Astrocyte (in vitro differentiated cells and primary cell): ENCODE results near the gene SRCIN1. TPM values are rescaled to one million over a fixed set of nuclear protein-coding genes. Genes with fewer than 3 reads are reported as not detected.

Experiments
- DNase-seq: peaks from one replicate; pipeline ENCODE4 v3.0.0-alpha.2; 2010; ENCODE audit warnings: low read depth
- FAIRE-seq: peaks from 2 replicates; lab custom pipeline; 2011; peaks lifted over from hg19 to GRCh38; lab: Jason Lieb, UNC
- H2AFZ ChIP-seq: 2 replicates; pipeline ENCODE4 v1.6.0; 2012; ENCODE audit warnings: low read depth, low read length, inconsistent platforms
- H3K27ac ChIP-seq: 2 replicates; pipeline ENCODE4 v1.5.1; 2011; ENCODE audit warnings: low read depth, low read length, inconsistent platforms
- H3K27me3 ChIP-seq: 2 replicates; pipeline ENCODE4 v1.6.0; 2011; ENCODE audit warnings: low read length, inconsistent platforms; ENCODE audit not compliant: insufficient read depth
- H3K36me3 ChIP-seq: 2 replicates; pipeline ENCODE4 v1.5.1; 2011; ENCODE audit warnings: low read length, inconsistent platforms; ENCODE audit not compliant: insufficient read depth
- H3K4me1 ChIP-seq: 2 replicates; pipeline ENCODE4 v1.5.1; 2011; ENCODE audit warnings: low read length, inconsistent platforms; ENCODE audit not compliant: insufficient read depth
- H3K4me2 ChIP-seq: 2 replicates; pipeline ENCODE4 v1.6.0; 2012; ENCODE audit warnings: low read length, inconsistent platforms
- H3K4me3 ChIP-seq: 2 replicates; pipeline ENCODE4 v1.5.1; 2011; ENCODE audit warnings: low read depth, mild to moderate bottlenecking, low read length, inconsistent platforms; ENCODE audit not compliant: insufficient read depth
- H3K79me2 ChIP-seq: 2 replicates; pipeline ENCODE4 v1.6.0; 2012; ENCODE audit warnings: mild to moderate bottlenecking, low read length, inconsistent platforms; ENCODE audit not compliant: insufficient read depth
- H3K9ac ChIP-seq: 2 replicates; pipeline ENCODE4 v1.6.0; 2012; ENCODE audit warnings: mild to moderate bottlenecking, low read length, inconsistent platforms
- H3K9me3 ChIP-seq: 2 replicates; pipeline ENCODE4 v1.5.1; 2012; ENCODE audit warnings: low read depth, mild to moderate bottlenecking, low read length, inconsistent platforms; ENCODE audit not compliant: insufficient read depth
- H4K20me1 ChIP-seq: 2 replicates; pipeline ENCODE4 v1.6.0; 2012; ENCODE audit warnings: low read length, inconsistent platforms; ENCODE audit not compliant: insufficient read depth
- H3K27ac Mint-ChIP-seq: one replicate; pipeline ENCODE4 v1.8.0; 2021; ENCODE audit warnings: mild to moderate bottlenecking, mixed read lengths; ENCODE audit not compliant: unreplicated experiment
- H3K27me3 Mint-ChIP-seq: one replicate; pipeline ENCODE4 v1.8.0; 2021; ENCODE audit warnings: low read depth, mixed read lengths; ENCODE audit not compliant: unreplicated experiment
- H3K36me3 Mint-ChIP-seq: one replicate; pipeline ENCODE4 v1.8.0; 2021; ENCODE audit warnings: low read depth, mixed read lengths; ENCODE audit not compliant: unreplicated experiment
- H3K4me1 Mint-ChIP-seq: one replicate; pipeline ENCODE4 v1.8.0; 2021; ENCODE audit warnings: low read depth, mixed read lengths; ENCODE audit not compliant: unreplicated experiment
- H3K4me3 Mint-ChIP-seq: one replicate; pipeline ENCODE4 v1.8.0; 2021; ENCODE audit warnings: mild to moderate bottlenecking, moderate library complexity, mixed read lengths; ENCODE audit not compliant: unreplicated experiment
- H3K9me3 Mint-ChIP-seq: one replicate; pipeline ENCODE4 v1.8.0; 2021; ENCODE audit warnings: mild to moderate bottlenecking, mixed read lengths; ENCODE audit not compliant: unreplicated experiment
- EZH2 ChIP-seq: IDR thresholded peaks from 2 replicates; pipeline ENCODE4 v1.6.1; 2012; ENCODE audit warnings: mild to moderate bottlenecking, low read length, inconsistent platforms; ENCODE audit not compliant: insufficient read depth
- total RNA-seq: library from RNA; stranded (reverse); gene quantifications from 2 replicates; pipeline ENCODE4 v1.2.1, GENCODE V29; 2021
- TF ChIP-seq, protein P1 (sequence below): IDR thresholded peaks from 2 replicates; pipeline ENCODE4 v1.5.1; 2011; ENCODE audit warnings: low read depth, mild to moderate bottlenecking, inconsistent platforms, low read length, moderate library complexity; ENCODE audit not compliant: insufficient read depth

SRCIN1 gene
- total RNA-seq, 1 donor from 2014 or later = 1.5 TPM

DNA sequence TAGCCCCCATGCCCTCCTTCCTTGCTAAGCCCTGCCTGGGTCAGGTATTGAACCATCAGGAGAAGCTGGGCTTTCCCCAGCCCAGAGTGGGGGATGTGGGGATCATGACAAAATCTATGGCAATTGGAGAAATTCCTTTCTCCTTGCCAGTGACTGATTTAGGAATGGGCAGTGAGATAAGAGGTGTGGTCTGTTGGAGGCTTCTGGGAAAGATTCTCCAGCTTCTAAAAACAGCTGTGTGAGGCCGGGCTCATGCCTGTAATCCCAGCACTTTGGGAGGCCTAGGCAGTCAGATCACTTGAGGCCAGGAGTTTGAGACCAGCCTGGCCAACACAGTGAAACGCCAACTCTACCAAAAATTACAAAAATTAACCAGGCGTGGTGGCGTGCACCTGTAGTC, 69.1 kb downstream of the SRCIN1 start:
- no peaks in the 10 kb centered on the region for H3K36me3 ChIP-seq
- H3K4me2 ChIP-seq = no peak overlapping the region
- FAIRE-seq = no peak
- no peak overlapping the region for H3K4me3 ChIP-seq
- DNase-seq = no peak
- no peaks in the 10 kb centered on the region for H3K79me2 ChIP-seq
- H4K20me1 ChIP-seq = no peaks in the 10 kb centered on the region
- peaks cover 20% of the 10 kb centered on the region for H3K27me3 ChIP-seq
- no peak for TF ChIP-seq EZH2
- TF ChIP-seq, protein P1, sequence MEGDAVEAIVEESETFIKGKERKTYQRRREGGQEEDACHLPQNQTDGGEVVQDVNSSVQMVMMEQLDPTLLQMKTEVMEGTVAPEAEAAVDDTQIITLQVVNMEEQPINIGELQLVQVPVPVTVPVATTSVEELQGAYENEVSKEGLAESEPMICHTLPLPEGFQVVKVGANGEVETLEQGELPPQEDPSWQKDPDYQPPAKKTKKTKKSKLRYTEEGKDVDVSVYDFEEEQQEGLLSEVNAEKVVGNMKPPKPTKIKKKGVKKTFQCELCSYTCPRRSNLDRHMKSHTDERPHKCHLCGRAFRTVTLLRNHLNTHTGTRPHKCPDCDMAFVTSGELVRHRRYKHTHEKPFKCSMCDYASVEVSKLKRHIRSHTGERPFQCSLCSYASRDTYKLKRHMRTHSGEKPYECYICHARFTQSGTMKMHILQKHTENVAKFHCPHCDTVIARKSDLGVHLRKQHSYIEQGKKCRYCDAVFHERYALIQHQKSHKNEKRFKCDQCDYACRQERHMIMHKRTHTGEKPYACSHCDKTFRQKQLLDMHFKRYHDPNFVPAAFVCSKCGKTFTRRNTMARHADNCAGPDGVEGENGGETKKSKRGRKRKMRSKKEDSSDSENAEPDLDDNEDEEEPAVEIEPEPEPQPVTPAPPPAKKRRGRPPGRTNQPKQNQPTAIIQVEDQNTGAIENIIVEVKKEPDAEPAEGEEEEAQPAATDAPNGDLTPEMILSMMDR = no peak
- peaks cover 4% of the 10 kb centered on the region for H3K4me1 Mint-ChIP-seq
- peaks cover 3% of the 10 kb centered on the region for H3K36me3 Mint-ChIP-seq
- H3K4me1 ChIP-seq = no peaks in the 10 kb centered on the region
- no peaks in the 10 kb centered on the region for H3K9me3 ChIP-seq
- peaks cover 1% of the 10 kb centered on the region for H3K9me3 Mint-ChIP-seq
- H3K9ac ChIP-seq = no peak overlapping the region
- no peak overlapping the region for H3K4me3 Mint-ChIP-seq
- H2AFZ ChIP-seq = no peak overlapping the region
- peak overlapping the region; percentile 34 for H3K27ac Mint-ChIP-seq
- peaks cover 41% of the 10 kb centered on the region for H3K27me3 Mint-ChIP-seq
- H3K27ac ChIP-seq = no peak overlapping the region

DNA sequence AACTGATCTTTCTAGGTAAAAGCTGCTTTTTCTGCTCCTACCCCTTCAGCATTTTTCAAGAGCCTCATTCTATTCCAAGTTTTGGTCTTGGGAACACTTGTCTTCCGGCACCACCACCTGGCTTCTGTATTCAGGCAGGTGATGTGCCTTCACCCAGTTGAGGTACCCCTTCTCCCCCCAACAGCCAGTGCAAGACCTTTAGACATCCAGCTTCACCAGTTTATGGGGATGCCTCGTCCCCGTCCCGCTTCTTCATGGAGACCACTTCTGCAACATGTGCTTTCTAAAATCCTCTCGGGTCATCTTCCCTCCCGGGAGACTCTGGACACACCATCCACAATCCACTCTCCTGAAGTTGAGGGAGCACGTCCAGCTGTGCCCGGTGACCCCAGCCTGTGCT, 69.9 kb downstream of the SRCIN1 start:
- Histone ChIP-seq H4K20me1 (no peaks in the 10 kb centered on the region), H3K4me2 (no peak overlapping the region), H3K9ac (no peak overlapping the region), H3K79me2 (no peaks in the 10 kb centered on the region), H3K4me3 (no peak overlapping the region), H2AFZ (no peak overlapping the region), H3K27ac (no peak overlapping the region), H3K9me3 (no peaks in the 10 kb centered on the region), H3K27me3 (peaks cover 20% of the 10 kb centered on the region), H3K4me1 (no peaks in the 10 kb centered on the region), H3K36me3 (no peaks in the 10 kb centered on the region)
- no peak for FAIRE-seq
- peaks cover 4% of the 10 kb centered on the region for H3K4me1 Mint-ChIP-seq
- peaks cover 1% of the 10 kb centered on the region for H3K9me3 Mint-ChIP-seq
- TF ChIP-seq, protein P1 = no peak
- no peak for TF ChIP-seq EZH2
- H3K4me3 Mint-ChIP-seq = no peak overlapping the region
- no peak overlapping the region for H3K27ac Mint-ChIP-seq
- peaks cover 3% of the 10 kb centered on the region for H3K36me3 Mint-ChIP-seq
- DNase-seq = no peak
- peaks cover 38% of the 10 kb centered on the region for H3K27me3 Mint-ChIP-seq

- Mint-ChIP-seq H3K27me3 (peaks cover 41% of the 10 kb centered on the region), H3K9me3 (peaks cover 1% of the 10 kb centered on the region), H3K36me3 (peaks cover 3% of the 10 kb centered on the region), H3K4me3 (no peak overlapping the region), H3K27ac (no peak overlapping the region), H3K4me1 (peaks cover 4% of the 10 kb centered on the region)
- Histone ChIP-seq H4K20me1 (no peaks in the 10 kb centered on the region), H3K4me2 (no peak overlapping the region), H2AFZ (no peak overlapping the region), H3K27ac (no peak overlapping the region), H3K36me3 (no peaks in the 10 kb centered on the region), H3K9ac (no peak overlapping the region), H3K27me3 (peaks cover 20% of the 10 kb centered on the region), H3K9me3 (no peaks in the 10 kb centered on the region), H3K79me2 (no peaks in the 10 kb centered on the region), H3K4me1 (no peaks in the 10 kb centered on the region), H3K4me3 (no peak overlapping the region)
- DNase-seq (no peak), FAIRE-seq (no peak)
- TF ChIP-seq, protein P1 = no peak
- TF ChIP-seq EZH2 = no peak
These were observed 71.3 kb downstream of the SRCIN1 start for GRCh38 chr17:38534498-38534885.
